GM10248 (cell line): ENCODE data around the gene UHRF1.

Experiments used
- CTCF ChIA-PET: fragments of 300-600 bp; sonication (Branson Sonifier 250); formaldehyde crosslinking; extraction: SDS; loops from one replicate; lab custom pipeline; 2021; ENCODE audit warnings: antibody characterized with exemption; lab: Yijun Ruan, JAX
- POLR2A ChIA-PET: fragments of 350-650 bp; sonication (Branson Sonifier 250); formaldehyde crosslinking; extraction: SDS; loops from one replicate; lab custom pipeline; 2020; ENCODE audit warnings: antibody characterized with exemption; lab: Yijun Ruan, JAX
- DNase-seq: peaks from one replicate; pipeline ENCODE4 v3.0.0; 2012; ENCODE audit errors: extremely low spot score
- TF ChIP-seq, protein P1 (sequence below): IDR thresholded peaks from 2 replicates; pipeline ENCODE4 v1.5.1; 2012; ENCODE audit warnings: mild to moderate bottlenecking, low read depth; ENCODE audit errors: extremely low read depth, missing control alignments, control extremely low read depth

Gene UHRF1

GRCh38 chr19:4914736-4915501, 5.6 kb downstream of the UHRF1 start:
- TF ChIP-seq, protein P1, sequence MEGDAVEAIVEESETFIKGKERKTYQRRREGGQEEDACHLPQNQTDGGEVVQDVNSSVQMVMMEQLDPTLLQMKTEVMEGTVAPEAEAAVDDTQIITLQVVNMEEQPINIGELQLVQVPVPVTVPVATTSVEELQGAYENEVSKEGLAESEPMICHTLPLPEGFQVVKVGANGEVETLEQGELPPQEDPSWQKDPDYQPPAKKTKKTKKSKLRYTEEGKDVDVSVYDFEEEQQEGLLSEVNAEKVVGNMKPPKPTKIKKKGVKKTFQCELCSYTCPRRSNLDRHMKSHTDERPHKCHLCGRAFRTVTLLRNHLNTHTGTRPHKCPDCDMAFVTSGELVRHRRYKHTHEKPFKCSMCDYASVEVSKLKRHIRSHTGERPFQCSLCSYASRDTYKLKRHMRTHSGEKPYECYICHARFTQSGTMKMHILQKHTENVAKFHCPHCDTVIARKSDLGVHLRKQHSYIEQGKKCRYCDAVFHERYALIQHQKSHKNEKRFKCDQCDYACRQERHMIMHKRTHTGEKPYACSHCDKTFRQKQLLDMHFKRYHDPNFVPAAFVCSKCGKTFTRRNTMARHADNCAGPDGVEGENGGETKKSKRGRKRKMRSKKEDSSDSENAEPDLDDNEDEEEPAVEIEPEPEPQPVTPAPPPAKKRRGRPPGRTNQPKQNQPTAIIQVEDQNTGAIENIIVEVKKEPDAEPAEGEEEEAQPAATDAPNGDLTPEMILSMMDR = no peak
- POLR2A ChIA-PET = interaction anchor here (0.8 kb wide), 1 partner anchor 54 kb away, joined by 3 read pairs; the partner anchor contains the start of gene KDM4B

GRCh38 chr19:4916292-4917082, 7.2 kb downstream of the UHRF1 start:
- ChIA-PET POLR2A (interaction anchor here (0.6 to 1.1 kb wide), 4 partner anchors 16 to 155 kb away, joined by 3 to 7 read pairs (median 4); no protein-coding TSS in a partner anchor), CTCF (interaction anchor here (0.6 to 9.6 kb wide), 5 partner anchors 11 to 476 kb away, joined by 3 to 172 read pairs (median 3); partner anchors contain the start of gene FEM1A)
- TF ChIP-seq, protein P1 = no peak
- peak; percentile 71 for DNase-seq

More at GRCh38 chr19:4914736-4915501, 5.6 kb downstream of the UHRF1 start:
- CTCF ChIA-PET = interaction anchor here (0.8 to 9.6 kb wide), 6 partner anchors 9 to 105 kb away, joined by 3 to 172 read pairs (median 4); partner anchors contain the start of gene PLIN3
- DNase-seq = peak; percentile 68

- TF ChIP-seq, protein P1 = no peak
- ChIA-PET CTCF (interaction anchor here (1.0 to 1.3 kb wide), 2 partner anchors 8 to 11 kb away, joined by 4 to 5 read pairs; no protein-coding TSS in a partner anchor), POLR2A (no interaction called here)
- no peak for DNase-seq
Observed at GRCh38 chr19:4922530-4923275, 13.4 kb downstream of the UHRF1 start.

GRCh38 chr19:4923276-4923747, 14.0 kb downstream of the UHRF1 start:
- ChIA-PET POLR2A (no interaction called here), CTCF (interaction anchor here (1.0 kb wide), 1 partner anchor 9 kb away, joined by 4 read pairs; no protein-coding TSS in a partner anchor)
- no peak for DNase-seq
- TF ChIP-seq, protein P1 = no peak

DNA sequence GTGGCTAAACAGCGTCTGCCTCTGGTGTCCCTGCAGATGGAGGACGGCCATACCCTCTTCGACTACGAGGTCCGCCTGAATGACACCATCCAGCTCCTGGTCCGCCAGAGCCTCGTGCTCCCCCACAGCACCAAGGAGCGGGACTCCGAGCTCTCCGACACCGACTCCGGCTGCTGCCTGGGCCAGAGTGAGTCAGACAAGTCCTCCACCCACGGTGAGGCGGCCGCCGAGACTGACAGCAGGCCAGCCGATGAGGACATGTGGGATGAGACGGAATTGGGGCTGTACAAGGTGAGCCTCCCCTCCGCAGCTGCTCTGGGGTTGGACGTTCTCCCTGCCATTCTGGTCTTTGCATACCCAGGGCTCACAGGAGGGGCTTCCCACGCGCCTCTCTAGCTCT, 19.9 kb downstream of the UHRF1 start:
- CTCF ChIA-PET = interaction anchor here (0.8 to 2.1 kb wide), 5 partner anchors 12 to 138 kb away, joined by 3 to 9 read pairs (median 3); partner anchors contain the start of genes FEM1A and PLIN3
- POLR2A ChIA-PET = no interaction called here
- peak; percentile 13 for DNase-seq

More for the DNA sequence above, 19.9 kb downstream of the UHRF1 start:
- TF ChIP-seq, protein P1 = no peak
